HG03521 (cell line): ENCODE results near the gene SETBP1.
A peak's percentile ranks its signal among the peaks of the same experiment; 100 is the strongest.

ENCODE experiments used
- ATAC-seq: cut with Tn5 transposase; IDR thresholded peaks from one replicate; pipeline ENCODE4 v1.9.1; 2021; ENCODE audit warnings: mild to moderate bottlenecking, moderate library complexity; ENCODE audit not compliant: unreplicated experiment

Gene SETBP1

GRCh38 chr18:44702594-44702993 lies 21.9 kb downstream of the SETBP1 start:
- no peak for ATAC-seq

DNA sequence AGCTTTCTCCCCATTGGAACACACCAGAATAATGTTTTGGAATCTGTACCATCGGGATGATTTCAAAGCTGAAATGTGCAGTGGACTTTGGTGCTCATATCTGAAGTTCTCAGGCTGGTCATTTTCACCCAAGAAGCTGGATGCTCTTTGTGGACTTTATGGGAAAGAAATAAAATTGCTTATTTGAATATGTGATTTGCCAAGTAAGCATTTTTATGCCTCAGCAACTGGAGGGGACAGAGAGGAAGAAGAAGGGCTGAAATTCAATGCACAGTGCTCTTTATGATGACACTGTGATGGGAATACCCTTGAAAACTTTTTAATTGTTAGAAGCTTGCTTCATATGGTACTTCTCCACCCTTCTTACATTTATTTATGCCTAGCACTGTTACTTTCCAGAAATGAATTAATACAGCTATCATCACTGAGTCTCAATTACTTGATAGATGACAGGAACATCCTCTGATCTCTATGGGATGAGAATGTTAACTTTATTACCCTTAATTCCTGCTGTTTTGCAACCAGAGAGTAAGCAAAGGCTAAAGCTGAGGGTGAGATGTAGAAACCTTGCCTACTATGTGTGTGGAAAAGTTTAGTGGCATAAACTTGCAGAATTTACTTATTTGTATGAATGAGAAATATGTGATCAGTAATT lies 23.6 kb downstream of the SETBP1 start:
- ATAC-seq, result no peak

DNA sequence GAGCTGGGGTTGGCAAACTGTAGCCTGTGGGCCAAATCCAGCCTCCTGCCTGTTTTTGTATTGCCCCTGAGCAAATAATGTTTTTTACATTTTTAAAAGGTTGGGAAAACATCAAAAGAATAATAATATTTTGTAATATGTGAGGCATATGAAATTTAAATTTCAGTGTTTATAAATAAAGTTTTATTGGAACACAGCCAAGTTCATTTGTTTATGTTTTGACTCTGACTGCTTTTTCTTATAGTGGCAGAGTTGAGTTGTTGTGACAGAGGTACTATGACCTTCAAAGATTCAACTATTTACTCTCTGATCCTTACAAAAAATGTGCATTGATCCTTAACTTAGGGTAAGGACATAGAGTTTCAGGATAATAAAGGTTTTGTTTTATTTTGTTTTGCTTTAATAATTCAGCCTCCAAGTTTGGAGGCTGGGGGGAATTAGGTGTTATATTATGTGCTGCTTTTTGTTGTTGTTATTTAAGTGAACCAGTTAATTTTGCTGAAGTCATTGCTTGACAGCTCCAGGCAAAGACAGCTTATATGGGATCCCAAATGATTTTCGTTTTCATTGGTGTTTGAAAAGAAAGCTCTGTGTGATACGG lies 24.5 kb downstream of the SETBP1 start:
- no peak for ATAC-seq

DNA sequence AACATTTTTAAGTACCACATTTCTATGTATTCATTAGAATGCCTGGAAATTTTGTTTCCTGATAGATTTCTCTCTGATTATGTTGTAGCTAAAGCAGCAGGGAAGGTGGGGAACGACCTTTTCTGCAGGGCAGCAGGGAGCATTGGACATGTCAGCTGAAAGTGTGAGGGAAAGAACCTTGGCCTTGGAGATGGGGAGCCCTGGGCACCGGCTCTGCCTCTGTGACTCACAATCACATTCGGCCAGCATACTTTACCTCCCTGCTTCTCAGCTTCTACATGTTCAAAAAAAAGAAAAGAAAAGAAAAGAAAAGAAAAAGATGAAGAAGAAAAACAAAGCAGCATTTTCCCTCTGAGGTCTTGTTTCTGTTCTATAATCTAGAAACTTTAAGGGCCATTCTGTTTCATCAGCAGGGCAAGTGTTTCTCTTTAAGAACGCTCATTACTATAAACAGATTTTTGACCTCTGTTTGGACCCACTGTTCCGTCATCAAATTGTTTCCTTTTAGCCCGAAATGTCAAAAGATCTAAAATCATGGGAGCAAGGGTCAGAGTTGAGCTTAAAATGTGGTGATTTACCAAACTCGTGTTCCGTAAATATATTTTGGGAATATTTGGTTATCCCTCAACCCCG lies 27.9 kb downstream of the SETBP1 start:
- no peak for ATAC-seq

- peak; percentile 89 for ATAC-seq
Observed at GRCh38 chr18:44709307-44710126, 28.8 kb downstream of the SETBP1 start.

DNA sequence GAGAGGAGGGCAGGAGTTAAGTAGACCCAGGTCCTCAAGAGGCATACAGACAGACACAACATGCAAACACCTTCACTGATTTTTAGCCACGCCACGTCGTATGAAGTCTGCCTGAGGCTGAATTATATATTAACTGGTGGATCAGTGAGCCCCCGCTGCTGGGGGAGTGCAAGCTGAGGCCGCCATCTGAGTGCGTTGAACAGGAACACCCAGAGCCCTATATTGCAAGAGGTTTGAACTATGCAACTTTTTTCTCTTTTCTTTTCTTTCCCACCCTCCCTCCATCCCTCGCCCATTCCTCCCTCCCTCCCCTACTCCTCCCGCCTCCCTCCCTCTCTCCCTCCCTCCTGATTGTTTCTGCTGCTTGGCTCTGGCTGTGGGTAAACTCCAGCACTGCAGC lies 30.2 kb downstream of the SETBP1 start:
- no peak for ATAC-seq

DNA sequence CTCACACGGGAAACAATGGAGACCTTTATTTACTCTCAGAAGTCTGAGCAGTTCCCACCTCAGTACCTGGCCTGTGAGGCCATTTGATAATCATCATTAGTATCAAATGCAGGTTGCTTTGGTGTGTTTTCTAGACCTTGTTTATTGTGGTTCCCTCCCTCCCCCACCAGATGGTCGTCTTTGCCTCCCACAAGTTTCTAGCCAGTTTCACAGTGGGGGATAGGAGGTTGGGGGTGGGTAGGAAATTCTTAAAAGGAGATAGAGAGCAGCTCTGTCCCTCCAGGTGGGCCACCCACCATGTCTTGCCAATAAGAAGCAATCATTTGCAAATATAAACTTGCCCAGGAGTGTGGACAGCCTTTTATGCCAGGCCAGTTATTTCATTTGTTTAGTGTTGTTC lies 31.3 kb downstream of the SETBP1 start:
- ATAC-seq, result no peak

GRCh38 chr18:44713435-44713834 lies 32.7 kb downstream of the SETBP1 start:
- ATAC-seq, result no peak

DNA sequence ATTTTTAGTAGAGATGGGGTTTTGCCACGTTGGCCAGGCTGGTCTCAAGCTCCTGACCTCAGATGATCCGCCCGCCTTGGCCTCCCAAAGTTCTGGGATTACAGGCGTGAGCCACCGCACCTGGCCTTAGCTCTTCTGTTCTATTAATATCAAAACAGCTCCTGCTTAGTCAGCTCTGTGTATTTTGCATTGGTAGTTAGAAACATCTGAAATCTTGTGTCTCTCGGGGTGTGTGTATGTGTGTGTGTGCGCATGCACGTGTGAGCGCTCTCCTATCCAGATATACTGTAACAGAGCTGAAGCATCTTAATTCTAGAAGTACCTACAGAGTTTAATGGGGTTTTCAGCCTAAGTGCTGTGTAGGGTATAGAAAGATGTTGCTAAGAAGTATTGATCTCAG lies 33.7 kb downstream of the SETBP1 start:
- no peak for ATAC-seq

- ATAC-seq, result no peak
Observed at GRCh38 chr18:44715245-44715644, 34.6 kb downstream of the SETBP1 start.

- no peak for ATAC-seq
Observed at GRCh38 chr18:44715842-44716241, 35.2 kb downstream of the SETBP1 start.

GRCh38 chr18:44716697-44717163 lies 36.0 kb downstream of the SETBP1 start:
- ATAC-seq, result no peak

GRCh38 chr18:44719519-44720060 lies 38.9 kb downstream of the SETBP1 start:
- no peak for ATAC-seq

DNA sequence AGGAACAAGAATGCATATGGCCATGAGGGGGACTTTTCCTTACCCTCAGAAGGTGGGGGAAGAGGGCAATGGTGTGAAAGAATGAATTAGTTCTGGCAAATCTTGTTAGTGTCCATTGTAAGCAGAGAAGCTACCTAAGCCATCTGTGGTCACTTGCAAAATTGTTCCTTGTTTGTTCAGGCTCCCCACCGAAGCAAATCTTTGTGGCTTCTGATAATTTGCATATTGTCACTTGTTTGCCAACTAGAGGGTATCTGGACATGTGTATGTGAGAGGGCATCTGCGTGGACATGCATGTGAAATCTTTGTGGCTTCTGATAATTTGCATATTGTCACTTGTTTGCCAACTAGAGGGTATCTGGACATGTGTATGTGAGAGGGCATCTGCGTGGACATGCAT lies 41.1 kb downstream of the SETBP1 start:
- peak; percentile 36 for ATAC-seq

DNA sequence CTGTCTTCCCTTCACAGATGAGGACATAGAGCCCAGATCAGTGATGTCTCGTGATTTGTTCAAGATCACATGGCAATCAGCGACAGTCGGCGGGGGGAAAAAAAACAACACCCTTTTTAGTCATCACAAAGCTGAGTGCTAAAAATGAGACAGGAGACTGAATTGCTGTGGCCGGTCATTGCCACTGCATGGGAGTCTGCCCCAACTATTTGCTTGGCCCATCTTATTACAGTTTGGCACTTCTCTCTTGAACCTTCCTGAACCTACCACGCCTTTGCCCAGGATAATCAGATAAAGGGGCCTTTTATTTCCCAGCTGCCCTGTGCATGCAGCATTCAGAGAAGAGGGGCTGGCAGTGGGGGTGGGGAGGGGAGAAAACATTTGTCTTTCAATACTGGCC lies 42.7 kb downstream of the SETBP1 start:
- ATAC-seq, result no peak

- no peak for ATAC-seq
Observed at GRCh38 chr18:44724105-44724778, 43.6 kb downstream of the SETBP1 start.

DNA sequence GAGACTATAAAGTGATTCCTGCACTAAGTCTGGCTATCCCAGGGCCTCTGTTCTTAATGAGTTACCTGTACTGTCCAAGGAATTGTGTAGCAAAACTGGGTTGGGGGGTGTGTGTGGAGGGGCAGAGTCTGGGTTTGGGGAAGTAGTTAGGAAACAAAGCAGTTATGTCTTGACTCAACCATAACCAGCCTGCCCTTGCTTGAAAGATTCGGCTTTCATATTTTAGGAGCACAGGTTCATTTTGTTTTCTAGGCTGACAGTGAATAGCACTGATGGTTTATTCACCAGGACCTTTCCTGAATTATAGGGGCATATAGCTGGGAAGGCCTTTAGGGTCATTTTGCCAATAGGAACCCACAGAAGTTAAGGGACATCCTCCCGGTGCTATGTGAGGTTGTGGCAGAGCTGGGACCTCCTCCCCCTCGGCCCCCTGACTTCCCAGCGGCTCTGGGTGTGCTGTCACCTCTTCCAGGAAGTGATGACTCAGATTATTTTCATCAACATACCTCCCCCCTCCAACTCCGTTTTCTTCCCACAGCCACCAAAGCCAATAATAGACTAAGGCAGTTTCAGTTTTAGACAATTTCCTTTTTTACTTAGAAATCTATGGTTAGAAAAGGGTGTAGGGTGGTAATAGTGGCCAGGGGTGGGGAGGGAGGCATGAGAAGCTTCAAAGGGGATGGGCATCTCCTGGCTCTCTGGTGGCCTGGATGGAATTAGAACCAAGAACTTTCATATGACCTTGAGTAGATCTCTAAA lies 44.8 kb downstream of the SETBP1 start:
- peak; percentile 31 for ATAC-seq

DNA sequence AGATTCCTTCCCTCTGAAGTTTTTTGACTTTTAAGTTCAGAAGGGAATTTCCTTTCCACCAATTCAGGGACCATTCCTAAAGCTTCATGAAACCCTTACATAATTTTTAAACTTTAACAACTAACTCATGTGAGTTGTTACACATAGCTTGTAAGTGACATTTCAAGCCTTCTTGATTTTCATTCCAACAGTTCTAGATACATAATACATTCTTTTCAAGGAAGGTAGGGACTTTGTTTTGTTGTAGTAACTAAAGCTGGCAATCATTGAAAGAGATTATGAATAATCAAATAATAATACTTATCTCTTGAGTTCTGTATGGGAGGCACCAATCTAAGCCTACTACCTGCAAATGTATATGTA lies 45.4 kb downstream of the SETBP1 start:
- no peak for ATAC-seq

DNA sequence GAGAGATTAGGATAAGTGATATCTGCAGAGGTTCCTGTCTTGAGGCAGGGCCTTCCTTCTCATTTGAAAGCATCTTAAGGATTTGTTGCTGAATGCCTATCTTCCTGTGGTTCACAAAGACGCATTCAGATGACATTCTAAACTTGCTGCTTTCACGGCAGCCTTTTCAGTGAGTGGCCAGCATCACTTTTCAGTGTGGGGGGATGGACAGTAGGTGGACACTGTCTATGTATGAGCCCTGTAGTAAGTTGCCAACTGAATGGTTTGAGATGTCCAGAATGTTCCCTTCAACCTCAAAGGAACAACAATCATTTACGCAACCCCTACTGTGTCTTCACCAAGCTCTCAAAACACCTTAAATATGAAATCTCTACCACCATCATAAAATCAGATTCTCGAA lies 46.6 kb downstream of the SETBP1 start:
- ATAC-seq, result no peak

DNA sequence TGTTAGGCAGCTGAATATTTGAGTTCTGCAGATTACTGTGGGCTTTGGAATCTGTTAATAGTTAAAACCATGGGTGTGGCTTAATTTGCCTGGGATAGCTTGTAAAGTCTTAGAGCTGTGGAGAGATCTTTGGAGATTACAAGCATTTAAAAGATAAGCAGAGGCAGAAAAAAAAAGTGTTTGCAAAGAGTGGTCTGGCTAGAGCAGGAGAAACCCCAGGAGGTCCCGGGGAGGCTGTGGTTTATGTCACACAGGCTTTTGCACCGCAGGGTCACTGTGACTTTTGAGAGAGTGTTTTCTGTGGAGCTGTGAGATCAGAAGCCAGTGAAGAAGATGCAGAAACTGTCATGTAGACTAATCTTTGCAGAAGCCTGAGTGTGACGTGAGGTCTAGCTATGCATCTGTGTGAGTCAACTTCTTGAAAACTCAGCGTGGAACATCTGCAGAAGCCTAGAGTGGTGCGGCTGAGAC lies 49.0 kb downstream of the SETBP1 start:
- ATAC-seq, result no peak
